HG02981 (cell line): ENCODE data around the gene INTS15.
"Not testable (repeated sequence)": the region's sequence is repeated elsewhere in the genome, so short reads cannot be mapped to it uniquely, and the experiment has no call there.

Source experiments
- ATAC-seq: cut with Tn5 transposase; IDR thresholded peaks from one replicate; pipeline ENCODE4 v1.9.1; 2021; ENCODE audit warnings: mild to moderate bottlenecking, moderate library complexity; ENCODE audit not compliant: unreplicated experiment

Gene INTS15

GRCh38 chr7:6616854-6617643 is 27.2 kb downstream of the INTS15 start:
- no peak for ATAC-seq

GRCh38 chr7:6618621-6619020 is 28.8 kb downstream of the INTS15 start:
- no peak for ATAC-seq

- ATAC-seq, result no peak
Observed at GRCh38 chr7:6619961-6620360, 30.1 kb downstream of the INTS15 start.

GRCh38 chr7:6621195-6622133 is 31.6 kb downstream of the INTS15 start:
- no peak for ATAC-seq

GRCh38 chr7:6622134-6622710 is 32.4 kb downstream of the INTS15 start:
- no peak for ATAC-seq

GRCh38 chr7:6623589-6624245 is 33.9 kb downstream of the INTS15 start:
- ATAC-seq, result no peak

GRCh38 chr7:6624246-6624611 is 34.4 kb downstream of the INTS15 start:
- ATAC-seq, result no peak

- ATAC-seq, result no peak
Observed at GRCh38 chr7:6628045-6628444, 38.2 kb downstream of the INTS15 start.

- no peak for ATAC-seq
Observed at GRCh38 chr7:6630007-6630849, 40.4 kb downstream of the INTS15 start.

GRCh38 chr7:6631605-6632004 is 41.8 kb downstream of the INTS15 start:
- no peak for ATAC-seq

GRCh38 chr7:6634021-6634420 is 44.2 kb downstream of the INTS15 start:
- no peak for ATAC-seq

GRCh38 chr7:6634971-6635370 is 45.1 kb downstream of the INTS15 start:
- not testable (repeated sequence) for ATAC-seq

- peak; percentile 63 for ATAC-seq
Observed at GRCh38 chr7:6636741-6637543, 47.1 kb downstream of the INTS15 start, which contains the start of gene ZNF316. TSS of gene ZNF316 (plus strand) at chr7:6637318. CDS start at chr7:6642410, 5,092 bp downstream.

GRCh38 chr7:6637544-6638229 is 47.9 kb downstream of the INTS15 start:
- ATAC-seq, result peak; percentile 85

- ATAC-seq, result no peak
Observed at GRCh38 chr7:6639032-6639431, 49.2 kb downstream of the INTS15 start.

GRCh38 chr7:6639627-6640026 is 49.8 kb downstream of the INTS15 start:
- no peak for ATAC-seq

- no peak for ATAC-seq
Observed at GRCh38 chr7:6640246-6640721, 50.5 kb downstream of the INTS15 start.

- ATAC-seq, result no peak
Observed at GRCh38 chr7:6641305-6642035, 51.6 kb downstream of the INTS15 start.
